ENCODE measurements around the gene ADAM33. TPM values are rescaled to one million over a fixed set of nuclear protein-coding genes. Genes with fewer than 3 reads are reported as not detected.

ADAM33 gene
- total RNA-seq, 1 donor: 11.2 TPM

DNA sequence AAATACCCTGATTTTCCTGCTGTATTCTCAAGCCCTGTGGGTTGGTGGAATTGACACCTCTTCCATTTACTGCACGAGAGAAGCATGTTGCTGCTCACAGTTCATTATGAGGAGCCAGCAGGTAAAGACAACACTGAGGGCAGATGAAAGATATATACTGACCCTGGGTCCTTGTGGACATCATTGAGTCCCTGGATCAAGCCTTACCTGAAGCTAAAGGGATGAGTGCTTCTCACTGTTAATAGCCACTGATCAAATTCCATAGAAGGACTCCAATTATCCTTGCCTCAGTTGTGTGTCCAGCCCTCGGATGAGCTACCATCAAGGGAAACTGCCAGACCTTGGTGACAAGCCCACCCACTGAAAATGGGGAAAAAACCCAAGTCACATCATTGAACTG is 38.3 kb upstream of the ADAM33 start:
- H3K79me2 ChIP-seq (ENCODE audit: insufficient read depth, low read length): no peaks in the 10 kb centered on the region
- no peak overlapping the region for H3K27ac ChIP-seq (ENCODE audit: low read depth, low read length)
- H3K36me3 ChIP-seq (ENCODE audit: insufficient read depth, low read length): no peaks in the 10 kb centered on the region
- H4K20me1 ChIP-seq (ENCODE audit: insufficient read depth, low read length): no peaks in the 10 kb centered on the region
- TF ChIP-seq, protein P1, sequence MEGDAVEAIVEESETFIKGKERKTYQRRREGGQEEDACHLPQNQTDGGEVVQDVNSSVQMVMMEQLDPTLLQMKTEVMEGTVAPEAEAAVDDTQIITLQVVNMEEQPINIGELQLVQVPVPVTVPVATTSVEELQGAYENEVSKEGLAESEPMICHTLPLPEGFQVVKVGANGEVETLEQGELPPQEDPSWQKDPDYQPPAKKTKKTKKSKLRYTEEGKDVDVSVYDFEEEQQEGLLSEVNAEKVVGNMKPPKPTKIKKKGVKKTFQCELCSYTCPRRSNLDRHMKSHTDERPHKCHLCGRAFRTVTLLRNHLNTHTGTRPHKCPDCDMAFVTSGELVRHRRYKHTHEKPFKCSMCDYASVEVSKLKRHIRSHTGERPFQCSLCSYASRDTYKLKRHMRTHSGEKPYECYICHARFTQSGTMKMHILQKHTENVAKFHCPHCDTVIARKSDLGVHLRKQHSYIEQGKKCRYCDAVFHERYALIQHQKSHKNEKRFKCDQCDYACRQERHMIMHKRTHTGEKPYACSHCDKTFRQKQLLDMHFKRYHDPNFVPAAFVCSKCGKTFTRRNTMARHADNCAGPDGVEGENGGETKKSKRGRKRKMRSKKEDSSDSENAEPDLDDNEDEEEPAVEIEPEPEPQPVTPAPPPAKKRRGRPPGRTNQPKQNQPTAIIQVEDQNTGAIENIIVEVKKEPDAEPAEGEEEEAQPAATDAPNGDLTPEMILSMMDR (IDR thresholded peaks at IDR 0.05; ENCODE audit: extremely low read depth, low read depth, low read length): no peak
- no peak overlapping the region for H3K4me2 ChIP-seq (ENCODE audit: insufficient read depth, low read length)
- no peaks in the 10 kb centered on the region for H3K9me3 ChIP-seq (ENCODE audit: low read depth, low read length)
- no peak for DNase-seq (ENCODE audit: insufficient read length, low spot score, missing footprints)
- H3K4me3 ChIP-seq (ENCODE audit: insufficient read depth, low read length): no peak overlapping the region
- no peak overlapping the region for H2AFZ ChIP-seq (ENCODE audit: low read length)
- no peaks in the 10 kb centered on the region for H3K4me1 ChIP-seq (ENCODE audit: insufficient read depth, low read length)
- H3K27me3 ChIP-seq (ENCODE audit: insufficient read depth, low read length): peaks cover 17% of the 10 kb centered on the region

DNA sequence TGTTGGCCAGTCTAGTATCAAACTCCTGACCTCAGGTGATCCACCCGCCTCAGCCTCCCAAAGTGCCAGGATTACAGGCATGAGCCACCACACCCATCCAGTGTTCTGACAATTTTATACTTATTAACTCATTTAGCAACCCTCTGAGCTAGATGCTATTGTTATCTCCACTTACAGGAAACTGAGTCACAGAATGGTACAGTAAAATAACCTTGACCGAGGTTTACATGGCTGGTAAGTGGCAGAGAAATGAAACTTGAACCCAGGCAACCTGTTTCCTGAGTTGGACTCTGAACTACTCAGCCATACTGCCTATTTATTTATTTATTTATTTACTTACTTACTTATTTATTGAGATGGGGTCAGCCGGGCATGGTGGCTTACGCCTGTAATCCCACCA is 37.2 kb upstream of the ADAM33 start:
- Histone ChIP-seq H3K27me3 (ENCODE audit: insufficient read depth, low read length) (peaks cover 15% of the 10 kb centered on the region), H3K9me3 (ENCODE audit: low read depth, low read length) (no peaks in the 10 kb centered on the region), H3K4me2 (ENCODE audit: insufficient read depth, low read length) (no peak overlapping the region), H3K79me2 (ENCODE audit: insufficient read depth, low read length) (no peaks in the 10 kb centered on the region), H3K36me3 (ENCODE audit: insufficient read depth, low read length) (no peaks in the 10 kb centered on the region), H4K20me1 (ENCODE audit: insufficient read depth, low read length) (no peaks in the 10 kb centered on the region), H2AFZ (ENCODE audit: low read length) (no peak overlapping the region), H3K4me1 (ENCODE audit: insufficient read depth, low read length) (no peaks in the 10 kb centered on the region), H3K27ac (ENCODE audit: low read depth, low read length) (no peak overlapping the region), H3K4me3 (ENCODE audit: insufficient read depth, low read length) (no peak overlapping the region)
- no peak for DNase-seq (ENCODE audit: insufficient read length, low spot score, missing footprints)
- TF ChIP-seq, protein P1 (IDR thresholded peaks at IDR 0.05; ENCODE audit: extremely low read depth, low read depth, low read length): no peak

DNA sequence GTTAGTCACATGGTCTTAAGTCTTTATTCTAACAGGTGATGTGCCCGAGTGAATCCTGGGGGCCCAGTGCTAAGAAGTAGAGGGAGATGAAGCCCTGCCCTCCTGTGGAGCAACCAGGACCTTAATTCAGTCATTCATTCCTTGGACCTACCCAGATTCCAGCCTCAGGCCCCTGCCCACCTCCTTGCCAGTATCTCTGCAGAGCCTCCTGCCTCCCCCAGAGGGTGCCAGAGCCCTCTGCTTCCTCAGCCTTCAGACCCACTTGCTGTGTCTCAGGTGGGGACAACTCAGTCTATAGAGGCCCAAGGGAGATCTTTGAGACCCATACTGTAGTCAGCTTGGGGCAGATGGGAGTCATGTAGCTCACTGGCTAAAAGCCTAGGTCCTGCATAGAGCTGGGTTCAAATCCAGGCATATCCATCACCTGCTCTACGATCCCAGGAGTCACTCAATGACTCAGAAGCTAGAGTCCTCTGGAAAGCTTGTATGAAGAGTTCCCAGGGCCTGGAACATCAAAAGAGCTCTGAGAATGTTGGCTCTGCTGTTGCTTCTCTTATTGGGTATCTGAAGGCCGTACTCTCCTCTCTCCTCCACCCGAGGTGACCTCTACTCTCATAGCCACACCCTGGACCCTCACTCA is 34.5 kb upstream of the ADAM33 start:
- no peak overlapping the region for H2AFZ ChIP-seq (ENCODE audit: low read length)

DNA sequence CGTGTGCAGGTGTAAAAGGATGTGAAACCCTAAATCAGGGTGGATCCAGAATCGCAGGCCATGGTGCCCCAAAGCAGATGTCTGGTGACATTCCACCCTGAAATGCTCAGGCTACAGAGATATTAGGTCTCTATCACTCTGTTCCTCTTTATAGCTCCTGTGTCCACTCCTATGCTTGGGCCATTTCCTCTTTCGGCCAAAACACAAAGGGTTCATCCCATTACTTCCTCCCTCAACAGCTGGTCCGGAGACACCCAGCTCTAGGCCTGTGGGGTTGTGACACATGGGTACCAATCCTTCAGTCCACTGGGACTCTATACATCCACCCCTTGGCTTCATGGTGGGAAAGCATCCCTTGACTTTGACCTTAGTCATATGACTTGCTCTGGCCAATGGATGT is 32.3 kb upstream of the ADAM33 start:
- H3K4me3 ChIP-seq (ENCODE audit: insufficient read depth, low read length): no peak overlapping the region
- no peaks in the 10 kb centered on the region for H3K27me3 ChIP-seq (ENCODE audit: insufficient read depth, low read length)
- H3K36me3 ChIP-seq (ENCODE audit: insufficient read depth, low read length): no peaks in the 10 kb centered on the region
- H3K27ac ChIP-seq (ENCODE audit: low read depth, low read length): no peak overlapping the region
- H3K4me2 ChIP-seq (ENCODE audit: insufficient read depth, low read length): no peak overlapping the region
- DNase-seq (ENCODE audit: insufficient read length, low spot score, missing footprints): peak; percentile 5
- H4K20me1 ChIP-seq (ENCODE audit: insufficient read depth, low read length): no peaks in the 10 kb centered on the region
- no peaks in the 10 kb centered on the region for H3K79me2 ChIP-seq (ENCODE audit: insufficient read depth, low read length)
- no peak overlapping the region for H2AFZ ChIP-seq (ENCODE audit: low read length)
- H3K4me1 ChIP-seq (ENCODE audit: insufficient read depth, low read length): no peaks in the 10 kb centered on the region
- TF ChIP-seq, protein P1 (IDR thresholded peaks at IDR 0.05; ENCODE audit: extremely low read depth, low read depth, low read length): no peak
- H3K9me3 ChIP-seq (ENCODE audit: low read depth, low read length): no peaks in the 10 kb centered on the region

More for the DNA sequence above, 34.5 kb upstream of the ADAM33 start:
- Histone ChIP-seq H3K4me3 (ENCODE audit: insufficient read depth, low read length) (no peak overlapping the region), H3K79me2 (ENCODE audit: insufficient read depth, low read length) (no peaks in the 10 kb centered on the region), H3K27ac (ENCODE audit: low read depth, low read length) (no peak overlapping the region), H3K4me1 (ENCODE audit: insufficient read depth, low read length) (no peaks in the 10 kb centered on the region), H4K20me1 (ENCODE audit: insufficient read depth, low read length) (no peaks in the 10 kb centered on the region), H3K27me3 (ENCODE audit: insufficient read depth, low read length) (peaks cover 13% of the 10 kb centered on the region), H3K36me3 (ENCODE audit: insufficient read depth, low read length) (no peaks in the 10 kb centered on the region), H3K4me2 (ENCODE audit: insufficient read depth, low read length) (no peak overlapping the region), H3K9me3 (ENCODE audit: low read depth, low read length) (no peaks in the 10 kb centered on the region)
- DNase-seq (ENCODE audit: insufficient read length, low spot score, missing footprints): peak; percentile 80
- TF ChIP-seq, protein P1 (IDR thresholded peaks at IDR 0.05; ENCODE audit: extremely low read depth, low read depth, low read length): peak; percentile 74
